Neutrophil (primary cell): ENCODE data around the gene MST1R.

Experiments
- H3K27ac ChIP-seq: fragments of 200-600 bp; sonication (generic); 2 replicates; pipeline ENCODE4 v1.5.1; 2016; ENCODE audit warnings: mild to moderate bottlenecking, moderate library complexity
- H3K27me3 ChIP-seq: fragments of 200-600 bp; sonication (generic); 2 replicates; pipeline ENCODE4 v1.6.0; 2016; ENCODE audit warnings: mild to moderate bottlenecking
- H3K36me3 ChIP-seq: fragments of 200-600 bp; sonication (generic); 2 replicates; pipeline ENCODE4 v1.5.1; 2017
- H3K4me1 ChIP-seq, 2 experiments: fragments of 200-600 bp in 1 of 2; sonication (generic) in 1 of 2; 1 replicate in 1 of 2; 2 replicates in 1 of 2; pipeline versions ENCODE4 v1.5.1 to v1.6.1; 2013 to 2016; ENCODE audit warnings: low read depth in 1 of 2, low read length in 1 of 2, mild to moderate bottlenecking in 1 of 2, moderate library complexity in 1 of 2; ENCODE audit not compliant: control insufficient read depth in 1 of 2, insufficient read depth in 1 of 2
- H3K4me3 ChIP-seq, 2 experiments: fragments of 200-600 bp in 1 of 2; sonication (generic) in 1 of 2; 1 replicate in 1 of 2; 2 replicates in 1 of 2; pipeline ENCODE4 v1.5.1; 2013 to 2016; ENCODE audit warnings: low read depth in 1 of 2, low read length in 1 of 2, mild to moderate bottlenecking in 1 of 2, moderate library complexity in 1 of 2
- H3K9me3 ChIP-seq: fragments of 200-600 bp; sonication (generic); 2 replicates; pipeline ENCODE4 v1.5.1; 2016
- TF ChIP-seq, protein P1 (sequence below): fragments of 200-600 bp; sonication (generic); IDR thresholded peaks from 2 replicates; pipeline ENCODE4 v1.5.1; 2016; ENCODE audit warnings: antibody characterized with exemption

The MST1R gene

DNA sequence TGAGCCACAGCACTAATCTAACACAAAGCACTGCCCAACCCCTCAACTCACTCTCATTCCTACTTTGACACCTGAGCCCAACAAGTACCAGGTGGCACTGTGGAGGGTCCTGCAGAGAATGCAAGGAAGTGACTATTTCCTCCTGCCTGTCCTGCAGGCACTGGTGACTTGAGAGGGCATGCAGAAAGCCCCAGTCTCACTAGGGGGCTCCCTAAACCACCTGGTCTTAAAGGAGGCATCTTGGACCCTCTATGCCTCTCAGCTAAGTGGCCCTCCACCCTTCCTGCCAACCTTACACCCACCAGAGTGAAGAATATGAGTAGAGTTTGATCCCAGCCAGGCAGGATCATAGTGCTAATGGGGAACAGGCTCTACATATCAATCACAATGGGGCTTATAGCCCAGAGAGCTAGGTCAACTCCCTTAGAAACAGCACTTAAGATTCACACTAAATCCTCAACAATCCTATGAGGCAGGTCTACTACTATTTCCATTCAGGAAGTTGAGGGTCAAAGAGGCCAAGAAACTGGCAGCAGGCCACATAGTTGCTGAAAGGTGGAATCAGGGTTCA, 62.5 kb downstream of the MST1R start:
- Histone ChIP-seq H3K4me1 (no peaks in the 10 kb centered on the region), H3K36me3 (peaks cover 27% of the 10 kb centered on the region)
- TF ChIP-seq, protein P1, sequence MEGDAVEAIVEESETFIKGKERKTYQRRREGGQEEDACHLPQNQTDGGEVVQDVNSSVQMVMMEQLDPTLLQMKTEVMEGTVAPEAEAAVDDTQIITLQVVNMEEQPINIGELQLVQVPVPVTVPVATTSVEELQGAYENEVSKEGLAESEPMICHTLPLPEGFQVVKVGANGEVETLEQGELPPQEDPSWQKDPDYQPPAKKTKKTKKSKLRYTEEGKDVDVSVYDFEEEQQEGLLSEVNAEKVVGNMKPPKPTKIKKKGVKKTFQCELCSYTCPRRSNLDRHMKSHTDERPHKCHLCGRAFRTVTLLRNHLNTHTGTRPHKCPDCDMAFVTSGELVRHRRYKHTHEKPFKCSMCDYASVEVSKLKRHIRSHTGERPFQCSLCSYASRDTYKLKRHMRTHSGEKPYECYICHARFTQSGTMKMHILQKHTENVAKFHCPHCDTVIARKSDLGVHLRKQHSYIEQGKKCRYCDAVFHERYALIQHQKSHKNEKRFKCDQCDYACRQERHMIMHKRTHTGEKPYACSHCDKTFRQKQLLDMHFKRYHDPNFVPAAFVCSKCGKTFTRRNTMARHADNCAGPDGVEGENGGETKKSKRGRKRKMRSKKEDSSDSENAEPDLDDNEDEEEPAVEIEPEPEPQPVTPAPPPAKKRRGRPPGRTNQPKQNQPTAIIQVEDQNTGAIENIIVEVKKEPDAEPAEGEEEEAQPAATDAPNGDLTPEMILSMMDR, result no peak

DNA sequence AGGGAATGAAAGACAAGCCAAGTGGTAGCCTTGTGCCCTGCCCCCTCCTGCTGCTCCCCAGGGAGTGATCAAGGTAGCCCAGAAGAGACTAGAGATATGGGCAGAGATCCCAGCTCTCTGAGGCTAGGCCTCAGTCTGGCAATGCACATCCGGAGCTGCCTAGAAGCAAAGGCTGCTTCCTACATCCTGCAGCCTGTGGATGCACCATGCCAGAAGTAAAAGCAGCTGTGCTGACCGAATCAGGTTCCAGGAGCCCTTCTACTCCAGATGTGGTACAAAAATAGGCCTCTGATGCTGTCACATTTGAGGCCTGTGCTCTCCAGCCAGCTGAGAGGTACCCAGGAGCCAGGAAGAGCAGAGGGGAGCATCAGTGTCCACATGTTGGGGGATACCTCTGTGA, 63.3 kb downstream of the MST1R start:
- no peaks in the 10 kb centered on the region for H3K4me1 ChIP-seq
- H3K27me3 ChIP-seq, result no peaks in the 10 kb centered on the region
- H3K9me3 ChIP-seq, result no peaks in the 10 kb centered on the region
- peaks cover 21% of the 10 kb centered on the region for H3K36me3 ChIP-seq
- H3K4me3 ChIP-seq, result no peak overlapping the region
- no peak overlapping the region for H3K27ac ChIP-seq
- TF ChIP-seq, protein P1, result no peak

More for the DNA sequence above, 62.5 kb downstream of the MST1R start:
- Histone ChIP-seq H3K27me3 (no peaks in the 10 kb centered on the region), H3K9me3 (no peaks in the 10 kb centered on the region), H3K27ac (no peak overlapping the region), H3K4me3 (no peak overlapping the region)

DNA sequence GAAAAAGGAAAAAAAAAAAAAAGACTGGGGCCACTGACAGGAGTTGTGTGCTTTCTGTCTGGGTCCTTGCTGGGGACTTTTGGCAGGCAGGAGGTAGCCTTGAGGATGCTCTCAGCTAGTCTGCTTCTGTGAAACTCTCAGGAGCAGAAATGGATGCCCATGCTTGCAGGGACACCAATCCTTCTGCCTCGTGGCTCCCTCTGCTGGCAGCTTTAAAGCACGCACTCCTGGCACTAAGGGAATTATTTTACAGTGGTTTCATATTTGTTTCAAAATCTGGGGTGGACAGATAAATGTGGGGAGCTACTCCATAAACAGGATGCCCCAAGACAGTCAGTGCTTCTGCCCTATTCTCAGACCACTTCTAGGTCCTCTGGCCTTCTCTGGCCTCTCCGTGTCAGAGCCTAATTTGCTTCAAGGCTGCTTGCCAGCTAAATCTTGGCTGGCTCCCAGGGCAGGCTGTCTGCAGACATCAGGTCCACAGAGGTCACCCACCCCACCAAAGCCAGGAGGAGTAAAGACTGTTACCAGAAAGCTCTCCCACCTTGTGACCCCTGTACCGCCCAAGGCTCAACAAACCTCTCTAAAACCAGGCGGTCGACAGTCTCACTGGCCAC, 64.4 kb downstream of the MST1R start:
- Histone ChIP-seq H3K27ac (no peak overlapping the region), H3K4me3 (no peak overlapping the region), H3K9me3 (no peaks in the 10 kb centered on the region), H3K36me3 (peaks cover 11% of the 10 kb centered on the region), H3K27me3 (no peaks in the 10 kb centered on the region), H3K4me1 (no peaks in the 10 kb centered on the region)
- TF ChIP-seq, protein P1, result peak; percentile 91
